HG02852 (cell line): ENCODE results near the gene SLAMF1.
A peak's percentile ranks its signal among the peaks of the same experiment; 100 is the strongest.
"Not testable (repeated sequence)": the region's sequence is repeated elsewhere in the genome, so short reads cannot be mapped to it uniquely, and the experiment has no call there.

Experiments
- ATAC-seq: cut with Tn5 transposase; IDR thresholded peaks from one replicate; pipeline ENCODE4 v1.9.1; 2021; ENCODE audit warnings: mild to moderate bottlenecking, moderate library complexity; ENCODE audit not compliant: unreplicated experiment

The SLAMF1 gene

GRCh38 chr1:160567858-160568682 lies 78.8 kb downstream of the SLAMF1 start:
- ATAC-seq: peak; percentile 74

GRCh38 chr1:160567341-160567740 lies 79.5 kb downstream of the SLAMF1 start:
- ATAC-seq: no peak

- no peak for ATAC-seq
These were observed 81.3 kb downstream of the SLAMF1 start for GRCh38 chr1:160565564-160565963.

GRCh38 chr1:160563230-160563629 lies 83.6 kb downstream of the SLAMF1 start:
- ATAC-seq: not testable (repeated sequence)

GRCh38 chr1:160562745-160563144 lies 84.1 kb downstream of the SLAMF1 start:
- ATAC-seq: not testable (repeated sequence)

- no peak for ATAC-seq
These were observed 86.0 kb downstream of the SLAMF1 start for GRCh38 chr1:160560806-160561205.

- no peak for ATAC-seq
These were observed 86.7 kb downstream of the SLAMF1 start for GRCh38 chr1:160560045-160560705.

- not testable (repeated sequence) for ATAC-seq
These were observed 87.4 kb downstream of the SLAMF1 start for GRCh38 chr1:160559437-160559836.

- no peak for ATAC-seq
These were observed 88.0 kb downstream of the SLAMF1 start for GRCh38 chr1:160558660-160559380.
